ENCODE data around the gene SMIM23.
"Not testable (repeated sequence)": the region's sequence is repeated elsewhere in the genome, so short reads cannot be mapped to it uniquely, and the experiment has no call there.

Gene SMIM23

DNA sequence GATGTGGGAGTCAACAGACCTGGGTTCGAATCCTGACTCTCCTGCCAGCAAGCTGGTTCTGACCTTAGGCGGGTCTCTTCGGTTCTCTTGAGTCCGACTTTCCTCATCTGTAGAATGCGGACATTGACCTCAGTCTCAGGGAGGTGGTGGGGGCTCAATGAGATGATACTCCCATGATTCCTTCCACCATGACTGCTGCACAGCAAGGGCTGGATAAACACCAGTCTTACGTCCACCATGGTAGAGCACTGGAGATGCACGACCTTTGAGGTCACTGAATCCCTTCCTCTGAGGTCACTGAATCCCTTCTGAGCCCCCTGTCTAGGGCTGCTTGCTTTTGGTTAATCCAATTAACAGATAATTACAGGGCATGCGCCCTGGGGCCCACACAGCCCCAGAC, 12.5 kb upstream of the SMIM23 start:
- no peak for DNase-seq (ENCODE audit: low read depth)

- DNase-seq (ENCODE audit: low read depth) = no peak
Measured at GRCh38 chr5:171774418-171774817, 11.2 kb upstream of the SMIM23 start.

DNA sequence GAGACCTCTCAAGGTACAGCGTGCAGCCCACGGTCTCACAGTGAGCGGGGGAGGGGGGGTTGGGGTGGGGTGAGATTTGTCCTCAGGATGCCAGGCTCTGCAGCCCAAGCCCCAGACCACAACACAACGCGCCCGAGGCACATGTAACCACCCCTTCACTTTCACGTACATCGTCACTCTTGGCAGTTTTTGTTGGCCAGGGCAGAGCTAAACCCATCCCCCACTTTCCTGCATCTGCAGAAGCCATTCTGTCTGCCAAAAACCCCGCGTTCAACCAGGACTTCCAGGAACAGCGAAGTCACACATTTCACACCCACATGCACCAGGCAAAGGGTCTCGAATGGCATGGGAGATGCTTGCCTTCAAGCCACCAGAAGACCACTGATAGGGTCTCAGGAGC, 9.4 kb upstream of the SMIM23 start:
- DNase-seq (ENCODE audit: low read depth) = no peak

- no peak for DNase-seq (ENCODE audit: low read depth)
Measured at GRCh38 chr5:171776770-171777759, 8.6 kb upstream of the SMIM23 start.

DNA sequence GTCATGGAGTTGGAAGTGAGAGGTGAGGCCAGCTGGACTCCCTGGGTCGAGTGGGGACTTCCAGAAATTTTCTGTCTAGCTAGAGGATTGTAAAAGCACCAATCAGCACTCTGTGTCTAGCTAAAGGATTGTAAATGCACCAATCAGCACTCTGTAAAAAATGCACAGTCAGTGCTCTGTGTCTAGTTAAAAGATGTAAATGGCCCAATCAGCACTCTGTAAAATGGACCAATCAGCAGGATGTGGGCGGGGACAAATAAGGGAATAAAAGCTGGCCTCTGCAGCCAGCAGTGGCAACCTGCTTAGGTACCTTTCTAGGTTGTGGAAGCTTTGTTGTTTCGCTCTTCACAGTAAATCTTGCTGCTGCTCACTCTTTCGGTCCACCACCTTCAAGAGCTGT, 3.9 kb upstream of the SMIM23 start:
- not testable (repeated sequence) for DNase-seq (ENCODE audit: low read depth)

DNA sequence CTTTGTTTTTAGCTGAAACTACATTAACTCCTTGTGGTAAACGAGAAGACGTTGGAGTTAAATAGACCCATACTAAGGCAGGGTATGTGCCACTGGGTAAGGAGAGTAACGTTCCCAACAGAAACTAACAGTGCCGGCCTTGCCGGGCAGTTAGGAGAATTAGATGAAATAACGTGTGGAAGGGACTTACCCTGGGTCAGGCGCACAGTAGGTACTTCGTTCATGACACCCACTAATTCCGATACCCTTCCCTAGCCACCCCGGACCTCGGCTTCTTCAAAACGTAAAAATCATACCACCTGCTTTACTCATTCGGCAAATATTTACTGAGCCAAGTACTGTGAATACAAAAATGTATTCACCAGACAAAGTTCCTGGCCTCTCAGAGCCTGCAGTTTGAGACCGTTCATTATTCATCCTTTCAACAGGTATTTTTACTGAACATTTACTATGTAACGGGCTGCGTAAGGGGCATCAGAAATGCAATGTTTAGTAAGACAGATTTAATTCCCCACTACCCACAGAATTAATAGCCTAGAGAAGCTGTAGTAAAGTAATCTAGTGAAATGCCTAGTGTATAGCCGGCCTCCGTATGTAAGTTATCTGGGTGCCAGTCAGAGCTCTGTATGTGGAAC, 3.2 kb upstream of the SMIM23 start:
- DNase-seq (ENCODE audit: low read depth) = no peak

- no peak for DNase-seq (ENCODE audit: low read depth)
Measured at GRCh38 chr5:171783051-171783450, 2.6 kb upstream of the SMIM23 start.

DNA sequence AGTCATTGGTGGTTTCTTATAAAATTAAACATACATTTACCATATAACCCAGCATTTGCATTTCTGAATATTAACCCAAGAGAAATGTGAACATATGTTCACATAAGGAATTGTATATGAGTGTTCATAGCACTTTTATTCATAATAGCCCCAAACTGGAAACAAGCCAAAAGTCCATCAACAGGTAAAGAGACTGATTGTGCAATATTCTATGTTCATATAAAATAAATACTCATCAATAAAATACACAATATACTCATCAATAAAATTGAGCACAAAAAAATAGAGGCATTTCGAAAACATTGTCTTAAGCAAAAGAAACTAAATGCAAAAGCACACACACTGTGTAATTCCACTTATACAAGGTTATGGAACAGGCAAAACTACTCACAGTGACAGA, 3.7 kb downstream of the SMIM23 start:
- DNase-seq (ENCODE audit: low read depth) = no peak

DNA sequence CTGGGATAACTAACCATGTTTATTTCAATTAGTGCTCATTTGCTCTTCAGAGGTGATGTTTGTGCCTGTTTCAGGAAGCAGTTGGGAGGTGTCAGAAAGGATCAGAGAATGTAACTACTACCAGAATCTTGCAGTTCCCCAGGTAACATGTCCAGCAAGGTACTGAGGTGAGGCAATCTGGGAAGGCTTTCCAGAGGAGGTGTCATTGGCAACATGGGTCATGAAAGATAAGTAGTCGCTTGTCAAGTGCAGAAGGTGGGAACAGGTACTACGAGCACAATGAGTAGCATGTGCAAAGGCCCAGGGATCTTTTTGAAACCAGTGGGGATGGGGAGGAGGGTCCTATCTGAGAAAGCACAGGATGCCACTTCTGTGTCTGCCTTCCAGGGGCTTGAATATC, 4.8 kb downstream of the SMIM23 start:
- no peak for DNase-seq (ENCODE audit: low read depth)

DNA sequence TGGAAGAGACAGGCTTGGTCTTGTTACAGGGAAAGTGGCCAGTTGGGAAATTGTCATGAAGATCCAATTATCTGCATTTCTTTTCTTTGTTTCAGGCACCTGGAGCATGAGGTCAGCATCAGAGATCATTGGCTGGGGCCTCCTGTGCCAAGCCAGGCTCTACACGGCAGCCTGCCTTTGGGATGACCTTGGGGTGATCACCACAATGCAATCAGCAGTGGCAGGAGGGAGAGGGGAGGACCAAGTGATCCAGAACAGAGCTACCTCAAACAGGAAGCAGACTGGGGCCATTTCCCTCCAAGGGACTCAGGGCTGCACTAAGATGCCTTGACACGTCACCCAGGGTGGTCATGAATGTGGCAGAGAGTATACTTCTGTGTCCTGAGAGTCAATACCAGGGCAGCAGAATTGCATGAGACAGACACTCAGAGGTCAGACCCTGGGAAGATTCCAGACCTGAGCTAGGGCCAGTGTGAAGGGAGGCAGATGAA, 8.9 kb downstream of the SMIM23 start:
- no peak for DNase-seq (ENCODE audit: low read depth)

DNA sequence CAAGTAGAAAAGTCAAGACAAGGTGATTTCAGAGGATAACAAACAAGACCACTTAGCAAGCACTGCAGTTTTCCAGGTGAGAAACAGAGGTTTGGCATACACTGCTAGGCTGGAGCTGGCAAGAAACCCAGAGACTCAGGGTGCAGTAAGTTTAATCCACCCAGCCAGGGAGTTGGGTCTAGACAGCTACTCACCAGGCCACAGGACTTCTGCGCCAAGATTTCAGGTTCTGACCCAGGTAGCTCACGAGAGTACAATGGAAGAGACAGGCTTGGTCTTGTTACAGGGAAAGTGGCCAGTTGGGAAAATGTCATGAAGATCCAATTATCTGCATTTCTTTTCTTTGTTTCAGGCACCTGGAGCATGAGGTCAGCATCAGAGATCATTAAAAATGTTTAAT, 9.8 kb downstream of the SMIM23 start:
- DNase-seq (ENCODE audit: low read depth) = no peak

DNA sequence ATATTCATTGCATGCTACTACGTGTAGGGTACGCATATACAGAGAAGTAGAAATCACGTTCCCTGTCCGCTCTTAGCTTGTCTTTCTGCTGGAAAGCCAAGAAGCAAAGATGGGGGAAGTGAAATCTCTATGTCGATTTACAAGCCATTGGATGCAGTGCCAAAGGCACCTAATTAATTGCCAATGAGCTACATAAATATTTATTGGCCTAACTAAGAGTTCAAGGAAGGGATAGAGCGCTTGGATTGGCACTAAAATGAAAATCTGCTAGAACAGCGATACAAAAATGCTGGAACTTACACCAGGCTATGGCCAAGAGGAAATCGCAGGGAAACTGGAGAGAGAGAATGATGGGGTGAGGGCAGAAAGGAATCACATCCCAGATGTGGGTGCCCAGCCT, 10.8 kb downstream of the SMIM23 start:
- DNase-seq (ENCODE audit: low read depth) = no peak

- no peak for DNase-seq (ENCODE audit: low read depth)
Measured at GRCh38 chr5:171797543-171797942, 11.9 kb downstream of the SMIM23 start.

GRCh38 chr5:171798418-171798817, 12.8 kb downstream of the SMIM23 start:
- DNase-seq (ENCODE audit: low read depth) = no peak

GRCh38 chr5:171801839-171802238, 16.2 kb downstream of the SMIM23 start:
- DNase-seq (ENCODE audit: low read depth) = no peak

- DNase-seq (ENCODE audit: low read depth) = no peak
Measured at GRCh38 chr5:171805746-171806145, 20.1 kb downstream of the SMIM23 start.

DNA sequence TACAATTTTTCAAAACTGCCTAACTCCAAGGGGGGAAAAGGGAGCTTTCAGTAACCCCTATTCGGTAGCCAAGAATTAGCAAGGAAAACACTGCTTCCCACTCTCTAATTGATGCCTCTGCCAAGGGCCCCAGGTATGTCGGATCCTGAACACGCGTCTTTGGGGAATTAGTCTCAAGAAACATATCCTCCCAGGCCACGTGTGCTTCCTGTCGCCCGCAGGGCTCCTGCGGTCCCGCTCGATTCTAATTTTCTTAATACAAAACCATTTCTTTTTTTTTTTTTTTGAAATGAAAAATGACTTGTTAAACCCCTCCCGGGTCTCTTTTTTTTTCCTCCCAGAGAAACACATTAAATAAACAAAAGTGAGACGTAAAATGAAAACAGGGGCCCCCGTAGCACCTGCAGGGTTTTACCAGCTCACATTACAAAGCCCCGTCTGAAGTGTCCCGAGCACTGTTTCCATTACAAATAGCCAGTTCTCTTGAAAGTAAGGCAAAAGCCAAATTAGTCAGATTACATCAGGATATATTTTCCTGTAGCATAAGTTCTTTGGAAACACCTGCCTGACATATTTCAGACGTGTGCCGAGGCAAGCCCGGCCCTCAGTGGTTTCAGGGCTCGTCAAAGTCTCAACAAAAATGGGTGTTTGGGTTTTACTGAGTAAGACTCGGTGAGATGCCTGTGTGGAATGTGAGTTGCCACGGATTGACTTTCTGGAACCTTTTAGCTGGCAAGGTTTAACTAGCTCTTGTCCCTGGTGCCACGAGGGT, 21.5 kb downstream of the SMIM23 start:
- DNase-seq (ENCODE audit: low read depth) = no peak

GRCh38 chr5:171808453-171808852, 22.8 kb downstream of the SMIM23 start:
- DNase-seq (ENCODE audit: low read depth) = no peak

GRCh38 chr5:171808951-171809350, 23.3 kb downstream of the SMIM23 start:
- no peak for DNase-seq (ENCODE audit: low read depth)

DNA sequence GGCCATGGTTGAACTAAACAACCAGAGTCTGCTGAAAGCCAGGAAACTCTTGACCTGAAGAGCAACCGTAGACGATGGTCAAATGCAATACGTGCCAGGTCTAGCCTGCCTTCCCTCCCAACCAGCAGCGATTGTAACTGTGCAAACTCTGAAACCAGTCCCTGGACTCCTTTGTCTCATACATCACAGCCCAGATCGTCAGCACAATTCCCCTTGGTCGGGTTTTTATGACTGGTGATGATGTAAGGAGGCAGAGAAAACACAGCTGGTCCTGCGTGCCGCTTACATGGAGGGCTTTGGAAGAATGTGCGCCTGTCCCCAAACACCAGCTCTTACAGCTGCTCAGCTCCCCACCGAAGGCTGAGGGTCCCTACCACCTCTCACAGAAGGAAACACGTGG, 24.6 kb downstream of the SMIM23 start:
- DNase-seq (ENCODE audit: low read depth) = no peak

DNA sequence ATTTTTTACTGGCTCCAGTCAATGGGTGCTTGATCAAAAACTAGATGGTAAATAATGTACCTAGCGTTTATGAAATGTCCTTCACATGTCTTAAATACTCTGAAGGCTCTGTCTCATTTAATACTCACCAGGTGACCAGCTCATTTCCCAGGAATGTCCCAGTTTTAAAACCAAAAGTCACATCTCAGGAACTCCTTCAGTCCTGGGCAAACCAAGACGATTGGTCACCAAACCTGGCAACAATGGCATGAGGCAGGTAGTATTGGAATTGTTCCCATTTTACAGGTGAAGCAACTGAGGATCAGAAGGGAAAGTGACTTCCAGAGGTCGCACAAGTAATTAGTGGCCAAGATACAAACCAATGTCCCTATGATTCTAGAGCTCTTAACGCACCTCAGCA, 27.7 kb downstream of the SMIM23 start:
- no peak for DNase-seq (ENCODE audit: low read depth)

- no peak for DNase-seq (ENCODE audit: low read depth)
Measured at GRCh38 chr5:171813813-171814490, 28.3 kb downstream of the SMIM23 start.
